Body of pancreas (tissue), 4 donors: ENCODE data around the gene MRPS16. TPM values are rescaled to one million over a fixed set of nuclear protein-coding genes. Genes with fewer than 3 reads are reported as not detected.

ENCODE experiments used
- ATAC-seq: fragments of 150-250 bp; one replicate; pipeline ENCODE4 v1.9.1; 2016
- DNase-seq, 4 donors: peaks; one replicate each; pipeline ENCODE4 v3.0.0-alpha.2; 2019
- H3K27ac ChIP-seq, 4 donors: fragments of 200-600 bp; sonication (generic); 1 replicate in 3 of 4; 2 replicates in 1 of 4; pipeline versions ENCODE4 v1.5.1 to v1.6.1; 2016 to 2019; ENCODE audit warnings: mild to moderate bottlenecking in 1 of 4, mixed read lengths in 1 of 4, moderate library complexity in 1 of 4
- H3K27me3 ChIP-seq, 2 donors: fragments of 200-600 bp; sonication (generic); one replicate each; pipeline ENCODE4 v1.6.0; 2016; ENCODE audit warnings: mild to moderate bottlenecking in 1 of 2
- H3K36me3 ChIP-seq, 2 donors: fragments of 200-600 bp; sonication (generic); replicated peaks in 1 of 2; 2 replicates each; pipeline ENCODE4 v1.5.1; 2016; ENCODE audit warnings: low read depth in 2 of 2; ENCODE audit not compliant: insufficient read depth in 1 of 2
- H3K4me1 ChIP-seq: fragments of 200-600 bp; sonication (generic); one replicate; pipeline ENCODE4 v1.6.0; 2016
- H3K4me3 ChIP-seq, 2 donors: fragments of 200-600 bp; sonication (generic); 1 replicate in 1 of 2; 2 replicates in 1 of 2; pipeline ENCODE4 v1.5.1; 2016 to 2019
- H3K9me3 ChIP-seq, 3 donors: fragments of 200-600 bp; sonication (generic); 1 replicate in 2 of 3; 2 replicates in 1 of 3; pipeline ENCODE4 v1.5.1; 2016
- CTCF ChIP-seq, 7 experiments: fragments of 450-650 bp in 4 of 7; fragments of 200-600 bp in 3 of 7; sonication (generic) in 3 of 7; IDR thresholded peaks; one replicate each; pipeline ENCODE4 v1.5.1; 2016 to 2019; ENCODE audit warnings: antibody characterized with exemption in 7 of 7
- POLR2A ChIP-seq, 3 donors: fragments of 450-650 bp; IDR thresholded peaks; one replicate each; pipeline ENCODE4 v1.6.1; 2016; ENCODE audit warnings: antibody characterized with exemption in 3 of 3, mild to moderate bottlenecking in 2 of 3
- WGBS, 2 donors: methylation state at CpG; one replicate each; pipeline ENCODE4 v1.1.5; 2017; 5-methylcytosine and 5-hydroxymethylcytosine counted together
- intact Hi-C: fragments of 100-400 bp; cut with DNase I; formaldehyde crosslinking; loops from one replicate; pipeline ENCODE4 v1.15.1; 2023
- total RNA-seq, 2 donors: library from RNA; depleted of rRNA; stranded (reverse); fragments of >200 nt; gene quantifications; one replicate each; pipeline ENCODE4 v1.1.0, GENCODE V29; 2016

Gene MRPS16
- total RNA-seq, 2 donors from 2014 or later, result 18.7 to 24.7 TPM

- DNase-seq (no peak), ATAC-seq (no peak)
- no peaks in the 10 kb centered on the region for H3K27me3 ChIP-seq
- H3K27ac ChIP-seq, result no peak overlapping the region
- H3K4me3 ChIP-seq, result no peak overlapping the region
- WGBS, 2 donors, result 82 to 86% methylated on average over 8 of the region's 8 CpGs
- no peaks in the 10 kb centered on the region for H3K4me1 ChIP-seq
- no peaks in the 10 kb centered on the region for H3K9me3 ChIP-seq
- TF ChIP-seq POLR2A (IDR thresholded peaks at IDR 0.05) (no peak), CTCF (IDR thresholded peaks at IDR 0.05) (no peak)
- intact Hi-C loops, result no loop called here
- H3K36me3 ChIP-seq, result peaks cover 0 to 1% of the 10 kb centered on the region in 2 donors
These were observed 19.6 kb downstream of the MRPS16 start for GRCh38 chr10:73232887-73233286.

GRCh38 chr10:73229567-73229966, 22.9 kb downstream of the MRPS16 start:
- no peak for ATAC-seq
- no peaks in the 10 kb centered on the region for H3K36me3 ChIP-seq
- peak in 1 of 4 donors; percentile 8 for DNase-seq
- intact Hi-C loops, result no loop called here
- 80 to 89% methylated on average over 6 of the region's 6 CpGs for WGBS, 2 donors
- H3K9me3 ChIP-seq, result no peaks in the 10 kb centered on the region
- no peaks in the 10 kb centered on the region for H3K4me1 ChIP-seq
- TF ChIP-seq POLR2A (IDR thresholded peaks at IDR 0.05) (no peak), CTCF (IDR thresholded peaks at IDR 0.05) (no peak)
- no peak overlapping the region for H3K4me3 ChIP-seq
- H3K27me3 ChIP-seq, result no peaks in the 10 kb centered on the region
- H3K27ac ChIP-seq, result no peak overlapping the region

GRCh38 chr10:73228247-73228646, 24.2 kb downstream of the MRPS16 start:
- Histone ChIP-seq H3K9me3 (no peaks in the 10 kb centered on the region), H3K4me3 (no peak overlapping the region), H3K36me3 (no peaks in the 10 kb centered on the region), H3K4me1 (no peaks in the 10 kb centered on the region), H3K27me3 (no peaks in the 10 kb centered on the region), H3K27ac (no peak overlapping the region)
- no peak for TF ChIP-seq POLR2A (IDR thresholded peaks at IDR 0.05)
- no peak for TF ChIP-seq CTCF (IDR thresholded peaks at IDR 0.05)
- DNase-seq, result no peak
- WGBS, 2 donors, result 77 to 81% methylated on average over 3 of the region's 3 CpGs
- ATAC-seq, result no peak
- intact Hi-C loops, result no loop called here

GRCh38 chr10:73226663-73227062, 25.8 kb downstream of the MRPS16 start:
- Histone ChIP-seq H3K27me3 (no peaks in the 10 kb centered on the region), H3K4me1 (no peaks in the 10 kb centered on the region), H3K4me3 (no peak overlapping the region), H3K27ac (no peak overlapping the region), H3K36me3 (no peaks in the 10 kb centered on the region), H3K9me3 (no peaks in the 10 kb centered on the region)
- no peak for TF ChIP-seq CTCF (IDR thresholded peaks at IDR 0.05)
- no peak for TF ChIP-seq POLR2A (IDR thresholded peaks at IDR 0.05)
- DNase-seq (no peak), ATAC-seq (no peak)
- intact Hi-C loops, result no loop called here

GRCh38 chr10:73225518-73225917, 26.9 kb downstream of the MRPS16 start:
- ATAC-seq (no peak), DNase-seq (no peak)
- Histone ChIP-seq H3K27ac (no peak overlapping the region), H3K36me3 (no peaks in the 10 kb centered on the region), H3K9me3 (no peaks in the 10 kb centered on the region), H3K4me1 (no peaks in the 10 kb centered on the region), H3K27me3 (no peaks in the 10 kb centered on the region), H3K4me3 (no peak overlapping the region)
- TF ChIP-seq POLR2A (IDR thresholded peaks at IDR 0.05) (no peak), CTCF (IDR thresholded peaks at IDR 0.05) (no peak)
- intact Hi-C loops, result no loop called here
